Vagina (tissue), 2 donors: ENCODE data around the gene ZNF14.

Source experiments
- CTCF ChIP-seq, 3 experiments: fragments of 450-650 bp in 2 of 3; fragments of 200-600 bp in 1 of 3; sonication (generic) in 1 of 3; IDR thresholded peaks; one replicate each; pipeline ENCODE4 v1.5.1; 2017 to 2019; ENCODE audit warnings: antibody characterized with exemption in 3 of 3, mild to moderate bottlenecking in 2 of 3, moderate library complexity in 2 of 3
- POLR2A ChIP-seq, 2 donors: fragments of 450-650 bp; IDR thresholded peaks; one replicate each; pipeline ENCODE4 v1.6.1; 2017; ENCODE audit warnings: antibody characterized with exemption in 2 of 2, mild to moderate bottlenecking in 2 of 2, moderate library complexity in 2 of 2
- POLR2AphosphoS5 ChIP-seq, 2 donors: sonication (generic); formaldehyde crosslinking; IDR thresholded peaks; one replicate each; pipeline ENCODE4 v1.9.0; 2017; ENCODE audit warnings: antibody characterized with exemption in 2 of 2, mild to moderate bottlenecking in 2 of 2, low read depth in 1 of 2; ENCODE audit not compliant: insufficient read depth in 1 of 2

GRCh38 chr19:19745496-19746285 is 12.8 kb upstream of the ZNF14 start:
- TF ChIP-seq CTCF (IDR thresholded peaks at IDR 0.05): no peak
- no peak for TF ChIP-seq POLR2A (IDR thresholded peaks at IDR 0.05)
- no peak for TF ChIP-seq POLR2AphosphoS5 (IDR thresholded peaks at IDR 0.05; ENCODE audit: insufficient read depth in 1 of 2, low read depth in 1 of 2)
